HG02623 (cell line): ENCODE measurements around the gene SUSD5.
"Not testable (repeated sequence)": the region's sequence is repeated elsewhere in the genome, so short reads cannot be mapped to it uniquely, and the experiment has no call there.

Source experiments
- ATAC-seq: cut with Tn5 transposase; IDR thresholded peaks from one replicate; pipeline ENCODE4 v1.9.1; 2021; ENCODE audit warnings: moderate library complexity; ENCODE audit not compliant: unreplicated experiment

The SUSD5 gene

DNA sequence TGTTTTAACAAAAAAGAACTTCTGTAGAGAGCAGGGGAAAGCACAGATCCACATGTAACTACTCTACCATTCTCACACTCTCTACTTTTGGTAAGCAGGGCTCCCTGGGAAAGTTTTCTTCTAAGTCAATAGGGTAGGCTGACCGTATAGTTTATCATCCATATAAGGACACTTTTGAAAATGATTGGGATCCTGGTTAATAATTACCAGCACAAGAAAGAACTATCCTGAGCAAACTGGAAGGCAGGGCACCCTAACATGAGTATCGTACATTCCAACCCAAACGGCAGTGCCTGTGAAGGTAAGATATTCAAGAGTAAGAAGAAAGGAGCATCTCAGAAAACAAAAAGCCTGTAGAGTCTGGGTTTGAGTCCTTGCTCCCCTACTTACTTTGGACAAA is 22.1 kb downstream of the SUSD5 start:
- ATAC-seq: no peak

DNA sequence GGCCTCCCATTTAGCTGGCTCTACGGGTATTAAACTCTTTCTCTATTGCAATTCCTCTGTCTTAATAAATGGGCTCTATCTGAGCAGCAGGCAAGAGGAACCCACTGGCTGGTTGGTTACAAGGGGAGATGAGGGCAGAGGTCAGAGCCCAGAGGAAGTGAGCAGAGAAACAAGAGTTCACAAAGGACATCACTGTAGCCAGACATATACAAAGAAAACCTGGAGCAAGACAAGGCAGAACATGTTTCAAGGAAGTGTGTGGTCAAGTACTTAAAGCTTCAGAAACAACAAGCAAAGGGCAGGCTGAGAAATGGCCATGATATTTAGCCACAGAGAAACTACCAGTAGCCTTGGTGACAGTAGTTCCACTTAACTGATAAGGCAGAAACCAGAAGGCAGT is 24.3 kb downstream of the SUSD5 start:
- ATAC-seq: no peak

DNA sequence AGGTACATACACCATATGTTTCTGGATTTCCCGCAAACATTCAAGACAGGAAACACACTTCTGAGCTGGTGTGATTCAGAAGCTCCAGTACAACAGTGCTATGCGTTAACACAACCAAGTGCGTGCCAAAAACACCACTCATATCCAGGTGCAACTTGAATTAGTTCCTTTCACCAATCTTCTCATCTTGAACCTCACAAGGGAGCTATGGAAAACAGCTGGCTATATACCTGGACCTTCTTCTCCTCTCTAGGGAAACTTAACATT is 31.3 kb downstream of the SUSD5 start:
- no peak for ATAC-seq

DNA sequence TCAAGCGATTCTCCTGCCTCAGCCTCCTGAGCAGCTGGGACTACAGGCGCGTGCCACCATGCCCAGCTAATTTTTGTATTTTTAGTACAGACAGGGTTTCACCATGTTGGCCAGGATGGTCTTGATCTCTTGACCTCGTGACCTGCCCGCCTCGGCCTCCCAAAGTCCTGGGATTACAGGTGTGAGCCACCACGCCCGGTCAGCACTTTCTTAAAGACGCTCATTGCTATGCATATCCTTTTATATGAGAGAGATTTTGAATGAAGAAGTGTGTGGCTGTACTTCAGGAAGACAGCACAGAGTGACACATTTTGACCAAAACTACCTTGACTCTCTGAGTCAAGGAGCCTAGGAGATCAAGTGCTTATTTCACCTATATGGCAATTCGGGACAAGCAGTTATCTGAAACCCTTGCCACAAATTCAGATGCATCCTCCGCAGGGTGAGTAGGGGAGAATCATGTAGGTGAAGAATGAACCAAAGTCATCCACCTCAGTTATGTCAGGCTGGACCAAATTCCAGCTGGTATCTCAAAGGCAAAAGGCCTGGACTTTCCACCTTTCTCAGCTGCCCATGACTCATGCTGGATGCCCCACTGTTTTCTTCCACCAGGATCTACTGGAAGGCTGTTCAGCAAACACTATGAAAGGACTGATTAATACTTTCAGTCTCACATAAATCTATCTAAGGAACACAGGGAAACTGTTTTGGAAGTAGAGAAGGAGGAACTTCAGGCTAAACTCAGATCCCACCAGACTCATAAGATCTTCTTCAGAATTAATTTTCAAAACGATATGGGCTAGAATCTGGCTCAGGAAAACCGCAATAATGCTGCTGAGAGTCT is 31.9 kb downstream of the SUSD5 start:
- no peak for ATAC-seq

DNA sequence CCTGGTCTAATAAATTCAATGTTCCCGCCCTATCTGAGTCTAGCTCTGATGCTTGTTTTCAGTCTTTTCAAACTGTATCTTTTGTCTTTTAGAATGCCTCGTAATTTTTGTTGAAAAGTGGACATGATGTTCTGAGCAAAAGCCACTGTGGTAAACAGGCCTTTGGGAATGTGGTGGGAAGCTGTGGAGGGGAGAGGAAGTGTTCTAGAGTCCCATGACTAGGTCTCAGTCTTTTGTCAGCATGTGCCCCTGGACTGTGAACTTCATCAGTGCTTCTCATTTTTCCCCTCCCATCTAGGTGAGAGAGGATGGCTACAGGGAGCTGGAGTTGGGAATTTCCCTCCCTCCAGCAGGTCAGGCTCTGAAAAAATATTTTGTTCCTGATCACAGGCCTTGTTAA is 33.7 kb downstream of the SUSD5 start:
- no peak for ATAC-seq

DNA sequence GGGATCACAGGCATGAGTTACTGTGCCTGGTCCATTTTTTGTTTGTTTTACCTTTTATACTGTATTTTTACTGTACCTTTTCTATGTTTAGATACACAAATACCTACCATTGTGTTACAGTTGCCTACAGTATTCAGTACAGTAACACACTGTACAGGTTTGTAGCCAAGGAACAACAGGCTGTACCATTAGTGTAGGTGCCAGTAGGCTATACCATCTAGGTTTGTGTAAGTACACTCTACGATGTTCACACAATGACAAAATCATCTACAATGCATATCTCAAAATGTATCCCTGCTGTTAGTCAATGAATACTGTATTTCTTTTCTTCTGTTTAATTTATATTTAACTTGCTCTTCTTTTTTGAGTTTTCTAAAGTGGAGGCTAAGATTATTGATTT is 37.0 kb downstream of the SUSD5 start:
- not testable (repeated sequence) for ATAC-seq

DNA sequence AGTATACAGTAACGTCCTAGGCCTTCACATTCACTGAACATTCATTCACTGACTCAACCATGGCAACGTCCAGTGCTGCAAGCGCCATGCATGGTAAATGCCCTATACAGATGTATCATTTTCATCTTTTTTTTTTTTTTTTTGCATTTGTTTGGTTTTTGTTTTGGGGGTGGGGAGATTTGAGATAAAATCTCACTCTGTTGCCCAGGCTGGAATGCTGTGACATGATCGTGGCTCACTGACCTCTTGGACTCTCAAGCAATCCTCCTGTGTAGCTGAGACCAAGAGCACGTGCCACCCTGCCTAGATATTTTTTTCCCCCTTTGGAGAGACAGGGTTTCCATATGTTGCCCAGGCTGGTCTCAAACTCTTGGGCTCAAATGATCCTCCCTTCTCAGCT is 37.4 kb downstream of the SUSD5 start:
- ATAC-seq: no peak

DNA sequence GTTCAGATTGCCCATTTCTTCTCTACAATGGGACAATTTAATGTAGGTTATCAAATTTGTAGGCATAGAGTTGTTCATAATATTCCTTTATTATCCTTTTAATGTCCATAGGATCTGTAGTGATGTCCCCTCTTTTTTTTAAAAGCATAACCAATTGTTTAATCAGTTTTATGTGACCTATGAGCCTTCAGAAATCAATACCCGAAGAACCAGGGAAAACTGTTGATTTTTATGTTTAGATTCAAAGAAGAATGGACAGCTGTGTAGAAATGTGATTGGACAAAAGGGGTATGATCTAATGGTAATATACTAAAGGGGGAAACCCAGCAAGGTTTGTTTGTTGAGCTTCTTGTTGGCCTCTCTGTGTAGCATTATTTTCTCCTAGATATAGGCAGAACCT is 39.5 kb downstream of the SUSD5 start:
- ATAC-seq: no peak

DNA sequence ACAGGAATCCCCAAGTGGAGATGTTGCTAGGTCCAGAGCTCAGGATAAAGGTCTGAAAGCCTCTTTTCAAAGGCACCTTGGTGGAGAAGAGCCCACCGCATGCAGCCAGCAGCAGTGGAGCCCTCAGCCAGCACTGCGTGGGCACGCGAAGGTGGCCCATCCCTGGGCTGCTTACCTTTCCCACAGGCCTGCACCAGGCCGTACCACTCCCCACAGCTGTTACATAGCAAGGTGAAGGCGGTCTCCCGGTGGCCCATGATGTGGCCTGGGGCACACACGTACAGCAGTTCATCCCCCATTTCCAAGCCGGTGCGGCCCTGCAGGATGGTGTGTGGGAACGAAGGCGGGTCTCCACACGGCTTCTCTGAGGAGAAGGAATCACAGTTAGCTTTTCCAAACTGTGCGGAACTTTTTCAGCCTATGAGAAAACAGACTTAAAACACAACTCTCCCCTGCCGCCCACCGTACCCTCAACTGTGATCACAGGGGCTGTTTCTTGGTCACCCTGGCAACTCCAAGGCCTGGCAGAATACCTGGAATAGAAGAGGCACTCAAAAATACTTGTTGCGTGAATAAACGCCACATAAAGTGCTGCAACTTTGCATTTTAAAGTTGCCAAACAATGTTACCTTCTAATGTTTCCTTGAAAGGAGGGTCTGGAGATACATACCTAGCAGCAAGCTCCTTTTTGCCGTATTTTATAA is 43.7 kb downstream of the SUSD5 start:
- ATAC-seq: no peak

DNA sequence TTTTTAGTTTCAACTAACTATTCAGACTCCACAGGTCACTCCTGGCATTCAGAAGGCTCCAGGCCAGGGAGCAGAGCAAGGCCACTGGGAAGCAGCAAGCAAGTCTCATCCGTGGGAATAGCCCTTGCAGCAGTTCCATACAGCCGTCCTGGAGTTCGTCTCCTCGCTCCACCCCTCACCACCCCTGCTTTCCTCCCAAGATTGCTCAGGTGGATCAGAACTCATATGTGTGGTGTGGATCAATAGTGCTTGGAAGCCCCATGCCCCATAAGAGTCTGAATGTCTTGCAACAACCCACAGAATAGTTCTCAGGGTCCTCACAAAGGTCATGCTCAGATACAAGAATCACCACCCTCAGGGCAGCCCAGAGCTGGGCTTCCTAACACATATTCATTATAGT is 44.5 kb downstream of the SUSD5 start:
- no peak for ATAC-seq

DNA sequence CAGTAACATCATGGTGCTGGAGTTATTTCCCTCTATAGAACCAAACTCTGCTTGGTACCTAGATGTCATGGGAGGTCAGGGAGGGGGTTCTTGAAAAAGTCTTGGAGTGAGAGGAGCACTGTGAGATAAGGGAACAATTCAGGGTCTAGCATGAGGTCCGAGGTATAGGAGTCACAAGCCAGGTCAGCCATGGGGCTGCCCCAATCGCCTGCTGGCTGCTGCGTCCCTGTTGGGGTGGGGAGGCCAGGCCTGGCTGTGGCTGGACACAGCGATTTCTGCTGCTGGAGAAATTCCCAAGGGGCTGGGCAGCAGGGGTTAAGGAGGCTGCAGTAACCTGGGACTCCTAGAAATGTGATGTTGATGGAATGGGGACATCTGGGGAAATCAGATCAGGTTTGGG is 44.9 kb downstream of the SUSD5 start:
- no peak for ATAC-seq

DNA sequence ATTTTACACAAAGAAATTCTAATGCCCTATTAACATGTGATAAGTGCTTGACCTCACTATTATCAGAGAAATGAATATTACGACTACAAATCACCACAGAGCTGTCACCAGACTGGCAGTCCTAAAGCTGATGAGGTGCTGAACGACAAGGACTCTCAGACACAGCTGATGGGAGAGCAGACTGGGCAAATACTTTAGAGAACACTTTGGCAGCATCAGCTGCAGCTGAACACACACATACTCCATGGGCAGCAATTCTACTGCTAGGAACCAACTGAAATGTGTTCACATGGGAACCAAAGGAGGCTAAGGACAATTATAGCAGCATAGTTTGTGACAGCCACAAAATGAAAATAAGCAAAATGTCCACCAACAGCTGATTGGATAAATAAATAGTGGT is 45.5 kb downstream of the SUSD5 start:
- no peak for ATAC-seq

DNA sequence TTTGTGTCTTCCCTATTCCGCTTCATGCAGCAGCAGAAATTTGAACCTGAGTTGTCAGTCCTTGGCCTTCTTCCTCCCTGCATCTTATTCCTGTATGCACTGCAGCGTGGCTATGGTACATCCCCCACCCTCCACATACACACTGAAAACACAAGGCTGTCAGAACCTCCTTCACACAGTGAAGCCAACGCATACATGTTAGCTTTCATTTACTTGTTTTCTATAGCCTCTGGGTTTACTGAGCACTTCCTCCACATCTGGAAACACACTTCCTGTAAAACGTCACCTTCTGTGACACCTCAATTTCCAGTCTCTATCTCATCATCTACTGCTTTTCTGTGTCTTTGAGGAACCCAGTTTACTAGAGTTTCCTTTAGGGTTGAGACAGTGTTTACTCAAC is 47.0 kb downstream of the SUSD5 start:
- ATAC-seq: no peak

DNA sequence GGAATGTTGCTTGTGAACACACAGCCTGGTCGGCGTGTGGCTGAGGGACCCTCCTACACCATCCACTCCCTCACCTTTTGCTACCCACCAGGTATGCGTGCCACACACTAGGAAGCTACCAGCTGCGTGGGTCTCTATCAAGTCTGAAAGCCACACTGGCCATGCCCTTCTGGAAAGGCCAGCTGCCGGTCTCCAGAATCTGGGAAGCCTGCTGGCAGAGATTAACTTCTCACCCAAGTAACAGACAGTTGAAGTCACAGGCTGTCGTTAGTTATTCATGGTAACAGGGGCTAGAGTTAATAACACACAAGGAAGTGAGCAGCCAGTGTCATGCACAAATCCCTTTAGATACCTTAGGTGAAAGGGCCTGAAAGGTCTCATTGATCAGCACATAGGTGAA is 48.1 kb downstream of the SUSD5 start:
- no peak for ATAC-seq

DNA sequence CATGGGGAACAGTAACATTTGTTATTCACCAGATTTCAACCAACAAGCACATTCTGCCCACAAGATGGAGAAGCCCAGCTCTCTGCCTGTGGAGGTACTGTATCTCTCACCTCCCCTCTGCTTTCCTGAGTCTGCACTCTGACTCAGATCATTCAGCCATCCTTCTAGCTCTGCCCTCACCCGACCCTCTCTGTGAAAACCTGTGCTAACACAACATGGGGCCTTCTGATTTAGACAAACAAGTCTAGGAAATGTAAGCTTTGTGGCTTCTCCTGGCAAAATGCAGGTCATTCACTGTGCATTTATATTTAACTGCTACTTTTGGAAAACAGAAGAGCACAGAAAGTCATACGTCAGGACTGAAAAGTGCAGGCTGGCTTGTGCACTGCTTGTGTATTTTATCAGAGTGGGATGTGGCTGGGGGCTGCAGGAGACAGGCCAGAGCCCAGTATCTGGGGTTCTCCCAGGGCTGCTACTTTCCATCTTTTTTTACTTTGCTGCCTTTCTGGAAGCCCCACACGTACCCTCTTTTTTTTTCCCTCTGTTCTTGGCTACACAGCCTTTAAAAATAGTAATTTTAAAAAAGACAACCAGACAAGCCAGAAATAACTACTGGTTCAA is 50.8 kb downstream of the SUSD5 start:
- no peak for ATAC-seq

DNA sequence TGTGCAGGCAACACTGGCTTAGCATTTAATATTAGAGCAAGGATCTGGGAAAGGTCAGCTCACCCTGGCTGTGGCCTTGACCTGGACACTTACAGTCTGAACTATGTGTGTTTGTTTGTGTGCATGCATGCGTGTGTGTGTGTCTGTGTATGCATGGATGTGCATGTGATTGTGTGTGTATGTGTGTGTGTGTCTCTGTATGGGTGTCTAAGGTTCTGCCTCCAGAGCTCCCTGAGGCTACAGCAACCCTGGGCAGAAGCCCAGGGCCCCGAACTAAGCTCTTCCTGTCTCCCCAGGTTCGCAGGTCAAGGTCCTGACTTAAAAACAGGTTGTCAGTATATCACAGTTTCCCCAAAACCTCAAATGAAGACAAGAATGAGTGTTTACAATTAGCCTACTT is 51.3 kb downstream of the SUSD5 start:
- no peak for ATAC-seq

DNA sequence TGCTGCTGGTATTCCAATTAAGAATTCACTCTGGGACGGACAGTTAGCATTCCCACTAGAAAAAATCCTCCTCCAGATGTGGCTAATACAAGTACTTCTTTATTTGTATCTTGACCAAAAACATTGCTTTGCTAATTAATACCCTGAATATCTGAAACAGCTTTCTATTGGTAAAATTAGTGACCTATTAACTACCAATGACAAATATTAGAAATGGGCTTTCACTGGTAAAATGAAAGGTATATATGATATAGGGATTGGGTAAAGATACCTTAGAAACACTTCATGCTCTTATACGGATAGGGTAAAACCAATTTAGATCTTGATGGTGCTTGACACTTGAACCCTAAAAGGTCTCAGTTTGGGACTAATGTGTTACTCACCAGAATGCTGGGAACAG is 52.5 kb downstream of the SUSD5 start:
- no peak for ATAC-seq

DNA sequence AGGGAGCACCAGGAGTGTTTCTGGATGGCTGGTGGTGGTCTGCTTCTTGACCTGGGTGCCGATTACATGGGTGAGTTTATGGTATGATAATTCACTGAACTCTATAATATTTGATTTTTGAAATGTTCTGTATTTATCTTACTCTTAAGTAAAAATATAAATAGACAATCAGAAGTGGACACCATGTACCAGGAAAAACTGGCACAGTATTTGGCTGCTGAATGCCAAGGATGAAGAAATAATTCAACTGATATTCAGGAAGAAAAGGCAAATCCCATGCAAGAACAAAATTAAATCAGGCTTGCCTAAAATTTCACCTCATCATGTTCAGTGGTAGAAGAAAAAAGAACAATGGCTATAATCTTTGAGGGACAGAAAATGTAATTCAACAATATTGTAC is 53.2 kb downstream of the SUSD5 start:
- no peak for ATAC-seq

DNA sequence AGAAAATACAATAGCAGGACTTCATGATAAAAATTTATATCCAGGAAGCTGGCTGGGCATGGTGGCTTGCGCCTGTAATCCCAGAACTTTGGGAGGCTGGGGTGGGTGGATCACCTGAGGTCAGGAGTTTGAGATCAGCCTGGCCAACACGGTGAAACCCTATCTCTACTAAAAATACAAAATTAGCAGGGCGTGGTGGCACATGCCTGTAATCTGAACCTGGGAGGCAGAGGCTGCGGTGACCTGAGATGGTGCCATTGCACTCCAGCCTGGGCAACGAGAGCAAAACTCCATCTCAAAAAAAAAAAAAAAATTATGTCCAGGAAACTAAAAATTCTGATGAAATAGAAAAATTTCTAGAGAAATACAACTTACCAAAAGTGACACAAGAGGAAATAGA is 56.0 kb downstream of the SUSD5 start:
- ATAC-seq: not testable (repeated sequence)

DNA sequence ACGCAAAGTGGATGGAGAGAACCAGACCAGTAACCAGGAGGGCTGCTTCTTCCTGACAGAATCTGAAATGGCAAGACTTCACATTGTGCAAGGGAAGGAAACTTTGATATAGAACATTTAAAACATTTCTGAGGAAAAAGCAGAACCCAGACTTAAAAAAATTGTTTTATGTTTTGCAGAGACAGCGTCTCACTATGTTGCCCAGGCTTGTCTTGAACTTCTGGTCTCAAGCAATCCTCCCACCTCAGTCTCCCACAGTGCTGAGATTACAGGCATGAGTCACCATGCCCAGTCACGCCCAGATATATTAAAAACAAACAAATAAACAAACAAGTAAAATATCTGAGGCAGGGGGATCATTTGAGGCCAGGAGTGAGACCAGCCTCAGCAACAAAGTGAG is 58.6 kb downstream of the SUSD5 start:
- ATAC-seq: no peak

DNA sequence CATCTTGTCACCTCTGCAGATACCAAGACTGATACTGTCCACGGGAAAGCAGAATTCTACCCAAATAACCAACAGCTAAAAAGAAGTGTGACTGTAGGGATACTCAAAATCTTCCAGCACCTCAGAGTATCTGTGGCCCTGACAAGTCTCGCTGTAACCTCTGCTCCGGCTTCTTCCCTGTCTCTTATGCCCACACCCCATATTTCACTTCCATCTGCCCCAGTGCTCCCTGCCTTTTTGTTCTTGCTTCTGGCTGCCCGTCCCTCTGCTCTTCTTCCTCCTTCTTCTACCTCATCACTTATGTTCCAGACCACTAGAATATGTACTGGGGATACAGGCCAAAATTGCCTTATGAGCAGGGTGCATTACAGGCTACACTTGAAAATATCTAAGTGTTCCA is 59.4 kb downstream of the SUSD5 start:
- no peak for ATAC-seq

DNA sequence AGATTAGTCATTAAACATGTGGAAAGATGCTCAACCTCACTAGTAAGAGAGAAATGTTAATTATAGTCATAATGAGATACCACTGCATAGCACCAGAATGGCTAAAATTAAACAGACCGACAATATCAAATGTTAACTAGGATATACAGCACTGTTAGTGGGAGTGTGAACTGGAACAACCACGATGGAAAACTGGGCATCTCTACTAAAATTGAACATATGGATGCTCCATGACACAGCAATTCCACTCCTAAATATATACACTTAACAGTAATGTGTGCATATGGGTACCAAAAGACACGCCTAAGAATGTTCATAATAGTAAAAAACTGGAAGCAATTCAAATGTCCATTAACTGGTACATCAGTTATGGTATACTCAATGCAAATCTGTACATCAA is 63.3 kb downstream of the SUSD5 start:
- no peak for ATAC-seq
